Mesothelial cell of epicardium (in vitro differentiated cells): ENCODE measurements around the gene RHOBTB1. TPM values are rescaled to one million over a fixed set of nuclear protein-coding genes. Genes with fewer than 3 reads are reported as not detected.
A peak's percentile ranks its signal among the peaks of the same experiment; 100 is the strongest.
"Not testable (repeated sequence)": the region's sequence is repeated elsewhere in the genome, so short reads cannot be mapped to it uniquely, and the experiment has no call there.

ENCODE experiments used
- DNase-seq, 2 experiments: peaks; one replicate each; pipeline ENCODE4 v3.0.0; 2021; ENCODE audit warnings: low spot score in 2 of 2; ENCODE audit not compliant: unreplicated experiment in 2 of 2
- H3K27ac Mint-ChIP-seq: 2 replicates; pipeline ENCODE4 v1.8.0; 2021; ENCODE audit warnings: mixed read lengths
- H3K27me3 Mint-ChIP-seq: 2 replicates; pipeline ENCODE4 v1.8.0; 2021; ENCODE audit warnings: low read depth, mixed read lengths
- H3K36me3 Mint-ChIP-seq: 2 replicates; pipeline ENCODE4 v1.8.0; 2021; ENCODE audit warnings: mixed read lengths
- H3K4me1 Mint-ChIP-seq: 2 replicates; pipeline ENCODE4 v1.8.0; 2021; ENCODE audit warnings: mixed read lengths
- H3K4me3 Mint-ChIP-seq: 2 replicates; pipeline ENCODE4 v1.8.0; 2021; ENCODE audit warnings: mild to moderate bottlenecking, moderate library complexity, mixed read lengths
- H3K9me3 Mint-ChIP-seq: 2 replicates; pipeline ENCODE4 v1.8.0; 2021; ENCODE audit warnings: mixed read lengths
- total RNA-seq: library from RNA; stranded (reverse); gene quantifications from 3 replicates; pipeline ENCODE4 v1.2.1, GENCODE V29; 2021
- TF ChIP-seq, protein P1 (sequence below): fragments of 200-600 bp; sonication (generic); IDR thresholded peaks from one replicate; pipeline ENCODE4 v1.5.0; 2021; ENCODE audit warnings: antibody characterized with exemption; ENCODE audit not compliant: unreplicated experiment

Gene RHOBTB1
- total RNA-seq, 1 donor from 2014 or later: 52.5 TPM

DNA sequence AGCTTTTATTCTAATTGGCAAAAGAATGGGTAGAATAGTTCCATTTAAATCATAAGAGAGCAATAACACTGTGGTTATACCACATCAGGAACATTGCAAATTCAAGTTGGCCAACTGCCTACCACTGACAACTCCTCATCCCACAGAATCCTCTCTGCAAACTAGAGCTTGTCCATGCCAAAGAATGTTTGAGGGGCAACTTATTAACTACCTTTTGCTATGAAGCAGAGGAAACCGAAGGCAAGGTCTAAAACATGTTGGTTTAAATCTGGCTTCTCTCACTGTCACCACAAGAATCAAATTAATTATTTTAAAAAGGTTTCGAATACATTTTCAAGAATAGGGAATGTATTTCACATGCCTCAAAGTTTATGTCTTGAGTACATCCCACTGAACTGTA, 36.0 kb downstream of the RHOBTB1 start:
- Mint-ChIP-seq H3K4me1 (peaks cover 8% of the 10 kb centered on the region), H3K36me3 (peaks cover 78% of the 10 kb centered on the region), H3K9me3 (peaks cover 22% of the 10 kb centered on the region), H3K27ac (no peak overlapping the region), H3K4me3 (no peak overlapping the region), H3K27me3 (no peaks in the 10 kb centered on the region)
- TF ChIP-seq, protein P1, sequence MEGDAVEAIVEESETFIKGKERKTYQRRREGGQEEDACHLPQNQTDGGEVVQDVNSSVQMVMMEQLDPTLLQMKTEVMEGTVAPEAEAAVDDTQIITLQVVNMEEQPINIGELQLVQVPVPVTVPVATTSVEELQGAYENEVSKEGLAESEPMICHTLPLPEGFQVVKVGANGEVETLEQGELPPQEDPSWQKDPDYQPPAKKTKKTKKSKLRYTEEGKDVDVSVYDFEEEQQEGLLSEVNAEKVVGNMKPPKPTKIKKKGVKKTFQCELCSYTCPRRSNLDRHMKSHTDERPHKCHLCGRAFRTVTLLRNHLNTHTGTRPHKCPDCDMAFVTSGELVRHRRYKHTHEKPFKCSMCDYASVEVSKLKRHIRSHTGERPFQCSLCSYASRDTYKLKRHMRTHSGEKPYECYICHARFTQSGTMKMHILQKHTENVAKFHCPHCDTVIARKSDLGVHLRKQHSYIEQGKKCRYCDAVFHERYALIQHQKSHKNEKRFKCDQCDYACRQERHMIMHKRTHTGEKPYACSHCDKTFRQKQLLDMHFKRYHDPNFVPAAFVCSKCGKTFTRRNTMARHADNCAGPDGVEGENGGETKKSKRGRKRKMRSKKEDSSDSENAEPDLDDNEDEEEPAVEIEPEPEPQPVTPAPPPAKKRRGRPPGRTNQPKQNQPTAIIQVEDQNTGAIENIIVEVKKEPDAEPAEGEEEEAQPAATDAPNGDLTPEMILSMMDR: no peak
- no peak for DNase-seq

DNA sequence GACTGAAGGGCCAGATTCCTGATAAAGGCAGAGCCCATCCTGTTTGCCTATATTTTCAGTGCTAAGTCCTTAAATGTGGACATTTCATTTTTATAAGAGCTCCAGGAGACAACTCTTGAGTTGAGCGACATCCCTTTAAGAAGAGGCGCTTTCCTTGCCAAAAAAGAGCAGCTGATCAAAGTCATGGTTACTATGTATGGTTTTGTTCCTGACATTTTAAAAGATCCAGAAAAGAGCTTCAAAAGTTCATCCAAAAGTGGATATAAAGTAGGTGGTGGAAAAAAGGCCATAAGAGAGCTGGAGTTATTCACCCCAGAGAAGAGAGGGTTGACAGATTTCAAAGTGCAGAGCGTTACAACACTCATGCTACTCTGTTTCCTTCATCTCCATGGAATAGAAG, 36.7 kb downstream of the RHOBTB1 start:
- Mint-ChIP-seq H3K27ac (peak overlapping the region; percentile 1), H3K9me3 (peaks cover 22% of the 10 kb centered on the region)
- TF ChIP-seq, protein P1: no peak

DNA sequence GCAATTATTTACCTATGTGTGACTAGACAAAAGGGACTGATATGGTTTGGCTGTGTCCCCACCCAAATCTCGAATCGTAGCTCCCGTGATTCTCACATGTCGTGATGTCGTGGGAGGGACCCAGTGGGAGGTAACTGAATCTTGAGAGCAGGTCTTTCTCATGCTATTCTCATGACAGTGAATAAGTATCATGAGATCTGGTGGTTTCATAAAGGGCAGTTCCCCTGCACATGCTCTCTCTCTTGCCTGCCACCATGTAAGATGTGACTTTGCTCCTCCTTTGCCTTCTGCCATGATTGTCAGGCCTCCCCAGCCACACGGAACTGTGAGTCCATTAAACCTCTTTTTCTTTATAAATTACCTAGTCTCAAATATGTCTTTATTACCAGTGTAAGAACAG, 37.2 kb downstream of the RHOBTB1 start:
- peaks cover 11% of the 10 kb centered on the region for H3K4me1 Mint-ChIP-seq
- H3K27ac Mint-ChIP-seq, H3K27me3 Mint-ChIP-seq, DNase-seq, H3K4me3 Mint-ChIP-seq: not testable (repeated sequence)
- H3K36me3 Mint-ChIP-seq: peaks cover 82% of the 10 kb centered on the region
- peaks cover 22% of the 10 kb centered on the region for H3K9me3 Mint-ChIP-seq

More for the DNA sequence above, 36.7 kb downstream of the RHOBTB1 start:
- Mint-ChIP-seq H3K4me3 (no peak overlapping the region), H3K4me1 (peaks cover 8% of the 10 kb centered on the region), H3K27me3 (no peaks in the 10 kb centered on the region), H3K36me3 (peaks cover 82% of the 10 kb centered on the region)
- no peak for DNase-seq

DNA sequence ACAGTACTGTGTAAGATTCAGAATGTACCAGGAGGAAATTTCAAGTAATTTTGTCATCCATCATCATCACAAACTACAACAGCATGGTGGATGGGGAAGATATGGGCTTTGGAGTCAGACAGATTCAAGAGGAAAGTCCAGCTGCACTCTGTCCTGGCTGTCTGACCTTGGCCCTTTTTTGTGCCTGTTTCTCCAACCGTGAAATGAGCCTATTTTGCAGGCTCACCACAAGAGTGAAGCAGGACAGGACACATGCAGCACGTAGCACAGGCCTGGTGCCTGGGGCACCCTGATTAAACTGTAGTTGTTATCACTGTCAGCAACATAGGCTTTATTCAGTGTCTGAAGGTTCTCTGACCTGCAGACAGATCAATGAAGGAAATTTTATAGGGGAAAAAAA, 37.6 kb downstream of the RHOBTB1 start:
- TF ChIP-seq, protein P1: no peak
- H3K9me3 Mint-ChIP-seq: peaks cover 22% of the 10 kb centered on the region
- DNase-seq: no peak
- H3K4me3 Mint-ChIP-seq: no peak overlapping the region
- H3K36me3 Mint-ChIP-seq: peaks cover 78% of the 10 kb centered on the region
- H3K27me3 Mint-ChIP-seq: no peaks in the 10 kb centered on the region
- H3K27ac Mint-ChIP-seq: no peak overlapping the region
- H3K4me1 Mint-ChIP-seq: peaks cover 12% of the 10 kb centered on the region

DNA sequence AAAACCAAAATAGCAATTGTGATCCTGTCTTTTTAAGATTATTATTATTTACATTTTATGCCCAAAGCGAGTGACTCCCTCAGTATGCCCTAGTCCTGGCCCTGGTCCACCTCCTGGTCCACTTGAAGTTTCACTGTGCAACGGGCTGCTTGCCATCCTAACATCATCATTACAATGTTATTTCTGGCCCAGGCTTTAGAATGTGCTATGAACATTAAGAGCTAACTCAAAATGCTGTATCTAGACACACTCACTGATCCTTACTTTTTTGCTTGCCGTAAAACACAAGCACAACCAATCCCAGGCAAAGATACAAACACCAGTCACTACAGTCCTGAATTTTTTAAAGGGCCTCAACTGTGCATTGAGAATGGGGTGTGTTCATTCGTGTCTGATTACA, 38.4 kb downstream of the RHOBTB1 start:
- Mint-ChIP-seq H3K27me3 (no peaks in the 10 kb centered on the region), H3K36me3 (peaks cover 74% of the 10 kb centered on the region), H3K9me3 (peaks cover 22% of the 10 kb centered on the region), H3K4me1 (peaks cover 12% of the 10 kb centered on the region), H3K27ac (no peak overlapping the region), H3K4me3 (no peak overlapping the region)
- TF ChIP-seq, protein P1: no peak
- no peak for DNase-seq

DNA sequence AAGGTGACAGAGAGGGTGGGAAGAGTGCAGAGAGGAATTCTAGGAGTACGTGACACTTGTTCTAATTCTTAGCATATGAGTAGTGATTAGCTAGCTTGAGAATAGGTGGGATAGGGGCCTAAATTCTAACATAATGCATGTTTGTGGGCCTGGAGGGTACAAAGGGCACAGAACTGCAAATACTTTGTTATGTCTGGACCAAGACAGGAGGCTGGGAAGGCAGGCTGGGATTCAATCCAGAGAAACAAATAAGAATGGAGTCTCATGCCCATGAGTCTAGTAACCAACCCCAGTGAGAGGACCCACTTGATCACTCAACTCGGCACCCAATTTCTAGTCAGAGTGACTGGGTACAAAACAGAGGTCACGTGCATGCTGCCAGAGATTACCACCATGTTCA, 40.9 kb downstream of the RHOBTB1 start:
- DNase-seq: no peak
- TF ChIP-seq, protein P1: no peak
- Mint-ChIP-seq H3K36me3 (peaks cover 69% of the 10 kb centered on the region), H3K4me1 (peaks cover 10% of the 10 kb centered on the region), H3K9me3 (peaks cover 22% of the 10 kb centered on the region), H3K27me3 (no peaks in the 10 kb centered on the region), H3K4me3 (no peak overlapping the region), H3K27ac (no peak overlapping the region)
